WTC11 (cell line): ENCODE results near the gene SDE2. TPM values are rescaled to one million over a fixed set of nuclear protein-coding genes. Genes with fewer than 3 reads are reported as not detected.

Experiments used
- ATAC-seq: fragments of 200-7000 bp; cut with Tn5 transposase; 2 replicates; pipeline ENCODE4 v1.10.0; 2021; ENCODE audit warnings: mild to moderate bottlenecking, moderate library complexity
- CTCF ChIA-PET: fragments of 300-600 bp; sonication (Branson Sonifier 250); formaldehyde crosslinking; loops from one replicate; lab custom pipeline; 2021; ENCODE audit warnings: antibody characterized with exemption; lab: Charles Lee
- POLR2A ChIA-PET: fragments of 350-600 bp; sonication (Branson Sonifier 250); formaldehyde crosslinking; loops from one replicate; lab custom pipeline; 2021; ENCODE audit warnings: antibody characterized with exemption; lab: Charles Lee
- DNase-seq: peaks from one replicate; pipeline ENCODE4 v3.0.0; 2021; ENCODE audit warnings: low spot score
- H3K27ac Mint-ChIP-seq: 2 replicates; pipeline ENCODE4 v1.8.0; 2021; ENCODE audit warnings: mixed read lengths
- H3K27me3 Mint-ChIP-seq: 2 replicates; pipeline ENCODE4 v1.8.0; 2021; ENCODE audit warnings: low read depth, mild to moderate bottlenecking, moderate library complexity, mixed read lengths
- H3K36me3 Mint-ChIP-seq: 2 replicates; pipeline ENCODE4 v1.8.0; 2021; ENCODE audit warnings: mixed read lengths
- H3K4me1 Mint-ChIP-seq: 2 replicates; pipeline ENCODE4 v1.8.0; 2022; ENCODE audit warnings: mixed read lengths
- H3K4me3 Mint-ChIP-seq: 2 replicates; pipeline ENCODE4 v1.8.0; 2021; ENCODE audit warnings: mild to moderate bottlenecking, moderate library complexity, mixed read lengths
- H3K9me3 Mint-ChIP-seq: 2 replicates; pipeline ENCODE4 v1.8.0; 2021; ENCODE audit warnings: mixed read lengths
- E2F5 ChIP-seq: sonication (generic); formaldehyde crosslinking; IDR thresholded peaks from 2 replicates; pipeline ENCODE4 v1.8.1; 2022; ENCODE audit warnings: mild to moderate bottlenecking, moderate library complexity, missing genetic modification reagents
- ELF4 ChIP-seq: sonication (generic); formaldehyde crosslinking; IDR thresholded peaks from 2 replicates; pipeline ENCODE4 v1.8.1; 2022; ENCODE audit warnings: low read depth, mild to moderate bottlenecking, moderate library complexity, missing genetic modification reagents
- EMX1 ChIP-seq: fragments of 250-450 bp; sonication (Bioruptor Pico); IDR thresholded peaks from 2 replicates; pipeline ENCODE4 v1.8.0; 2021; ENCODE audit warnings: mild to moderate bottlenecking
- FOXJ3 ChIP-seq: sonication (generic); formaldehyde crosslinking; IDR thresholded peaks from 2 replicates; pipeline ENCODE4 v1.9.0; 2021; ENCODE audit warnings: missing genetic modification reagents, mild to moderate bottlenecking, borderline replicate concordance
- FOXK1 ChIP-seq: sonication (generic); formaldehyde crosslinking; IDR thresholded peaks from 2 replicates; pipeline ENCODE4 v1.8.0; 2022; ENCODE audit warnings: mild to moderate bottlenecking, moderate library complexity, missing genetic modification reagents
- GTF2I ChIP-seq: fragments of 250-450 bp; sonication (Bioruptor Pico); conservative IDR thresholded peaks from 2 replicates; pipeline ENCODE4 v1.4.0; 2021; ENCODE audit warnings: mild to moderate bottlenecking
- IRF2 ChIP-seq: sonication (generic); formaldehyde crosslinking; IDR thresholded peaks from 2 replicates; pipeline ENCODE4 v1.8.0; 2022; ENCODE audit warnings: low read depth, missing genetic modification reagents, borderline replicate concordance
- JUN ChIP-seq: sonication (generic); formaldehyde crosslinking; IDR thresholded peaks from 2 replicates; pipeline ENCODE4 v1.8.0; 2023; ENCODE audit warnings: mild to moderate bottlenecking, missing genetic modification reagents
- KAT7 ChIP-seq: sonication (generic); formaldehyde crosslinking; IDR thresholded peaks from 2 replicates; pipeline ENCODE4 v1.8.1; 2023; ENCODE audit warnings: missing genetic modification reagents, mild to moderate bottlenecking, borderline replicate concordance
- NFATC4 ChIP-seq: fragments of 250-450 bp; sonication (Bioruptor Pico); IDR thresholded peaks from 2 replicates; pipeline ENCODE4 v1.9.0; 2021; ENCODE audit warnings: mild to moderate bottlenecking
- NFE2L1 ChIP-seq: sonication (generic); formaldehyde crosslinking; IDR thresholded peaks from 2 replicates; pipeline ENCODE4 v1.8.1; 2023; ENCODE audit warnings: missing genetic modification reagents
- OVOL2 ChIP-seq: fragments of 250-450 bp; sonication (Bioruptor Pico); IDR thresholded peaks from 2 replicates; pipeline ENCODE4 v1.9.0; 2021; ENCODE audit warnings: mild to moderate bottlenecking, borderline replicate concordance
- PRRX2 ChIP-seq: fragments of 250-450 bp; sonication (Bioruptor Pico); IDR thresholded peaks from 2 replicates; pipeline ENCODE4 v1.8.0; 2021; ENCODE audit warnings: mild to moderate bottlenecking
- SMAD3 ChIP-seq: sonication (generic); formaldehyde crosslinking; IDR thresholded peaks from 2 replicates; pipeline ENCODE4 v1.8.0; 2022; ENCODE audit warnings: missing genetic modification reagents, mild to moderate bottlenecking, borderline replicate concordance
- TEAD1 ChIP-seq: sonication (generic); formaldehyde crosslinking; IDR thresholded peaks from 2 replicates; pipeline ENCODE4 v1.8.0; 2022; ENCODE audit warnings: mild to moderate bottlenecking, missing genetic modification reagents
- TEAD4 ChIP-seq: sonication (generic); formaldehyde crosslinking; IDR thresholded peaks from 2 replicates; pipeline ENCODE4 v1.8.0; 2022; ENCODE audit warnings: mild to moderate bottlenecking, missing genetic modification reagents
- USF1 ChIP-seq: sonication (generic); formaldehyde crosslinking; IDR thresholded peaks from 2 replicates; pipeline ENCODE4 v1.8.0; 2022; ENCODE audit warnings: mild to moderate bottlenecking, missing genetic modification reagents
- ZBTB43 ChIP-seq: sonication (generic); formaldehyde crosslinking; IDR thresholded peaks from 2 replicates; pipeline ENCODE4 v1.8.1; 2023; ENCODE audit warnings: mild to moderate bottlenecking, missing genetic modification reagents
- ZMAT4 ChIP-seq: fragments of 250-450 bp; sonication (Bioruptor Pico); IDR thresholded peaks from 2 replicates; pipeline ENCODE4 v1.9.0; 2021; ENCODE audit warnings: mild to moderate bottlenecking
- ZNF671 ChIP-seq: fragments of 250-450 bp; sonication (Bioruptor Pico); IDR thresholded peaks from 2 replicates; pipeline ENCODE4 v1.8.0; 2021; ENCODE audit warnings: mild to moderate bottlenecking
- total RNA-seq: library from RNA; stranded (reverse); gene quantifications from 3 replicates; pipeline ENCODE4 v1.2.3, GENCODE V29; 2021
- TF ChIP-seq, protein P1 (sequence below): fragments of 250-450 bp; sonication (Bioruptor Pico); conservative IDR thresholded peaks from 2 replicates; pipeline ENCODE4 v1.9.0; 2021; ENCODE audit warnings: mild to moderate bottlenecking
- TF ChIP-seq, protein P2 (sequence below): sonication (generic); formaldehyde crosslinking; IDR thresholded peaks from 2 replicates; pipeline ENCODE4 v1.8.0; 2023; ENCODE audit warnings: mild to moderate bottlenecking, missing genetic modification reagents
- TF ChIP-seq, protein P3 (sequence below): sonication (generic); formaldehyde crosslinking; IDR thresholded peaks from 2 replicates; pipeline ENCODE4 v1.8.1; 2022; ENCODE audit warnings: missing genetic modification reagents, borderline replicate concordance
- TF ChIP-seq, protein P4 (sequence below): sonication (generic); formaldehyde crosslinking; IDR thresholded peaks from 2 replicates; pipeline ENCODE4 v1.8.1; 2022; ENCODE audit warnings: low read depth, mild to moderate bottlenecking, moderate library complexity, missing genetic modification reagents, borderline replicate concordance

The SDE2 gene
- total RNA-seq, 1 experiment from 2014 or later = 17.2 TPM

GRCh38 chr1:226048886-226049285 is 49.7 kb upstream of the SDE2 start (continued):
- TF ChIP-seq E2F5 (CRISPR knock-in tag) (no peak), NFATC4 (CRISPR knock-in tag) (no peak), EMX1 (no peak), OVOL2 (CRISPR knock-in tag) (no peak), USF1 (CRISPR knock-in tag) (no peak), GTF2I (CRISPR knock-in tag) (no peak), IRF2 (no peak), FOXK1 (CRISPR knock-in tag) (no peak)
- TF ChIP-seq, protein P1, sequence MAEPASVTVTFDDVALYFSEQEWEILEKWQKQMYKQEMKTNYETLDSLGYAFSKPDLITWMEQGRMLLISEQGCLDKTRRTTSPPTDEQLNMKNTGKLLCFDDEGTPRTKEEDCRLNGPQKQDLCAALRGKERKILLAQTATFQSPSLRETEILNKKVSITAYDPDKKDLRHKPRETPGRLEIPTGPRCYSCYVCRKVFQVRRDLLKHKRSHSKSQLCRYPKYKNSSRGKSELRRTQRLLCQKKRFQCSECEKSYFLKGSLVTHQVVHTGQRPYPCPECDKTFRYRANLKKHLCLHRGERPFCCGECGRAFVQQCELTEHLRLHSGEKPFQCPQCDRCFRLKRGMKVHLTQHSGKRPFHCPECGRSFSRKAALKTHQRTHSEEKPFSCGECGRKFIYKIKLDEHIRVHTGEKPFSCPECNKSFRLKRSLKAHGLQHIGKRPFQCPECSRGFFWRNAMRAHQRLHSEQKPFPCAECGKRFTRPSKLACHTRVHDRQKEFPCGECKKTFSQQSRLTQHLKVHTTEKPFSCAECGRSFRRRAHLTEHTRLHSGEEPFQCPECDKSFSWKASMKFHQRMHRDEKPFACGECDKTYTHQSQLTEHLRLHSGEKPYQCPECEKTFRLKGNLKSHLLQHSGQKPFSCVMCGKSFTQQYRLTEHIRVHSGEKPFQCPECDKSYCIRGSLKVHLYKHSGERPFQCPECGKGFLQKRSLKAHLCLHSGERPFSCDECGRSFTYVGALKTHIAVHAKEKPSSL (CRISPR knock-in tag) = no peak
- TF ChIP-seq, protein P2, sequence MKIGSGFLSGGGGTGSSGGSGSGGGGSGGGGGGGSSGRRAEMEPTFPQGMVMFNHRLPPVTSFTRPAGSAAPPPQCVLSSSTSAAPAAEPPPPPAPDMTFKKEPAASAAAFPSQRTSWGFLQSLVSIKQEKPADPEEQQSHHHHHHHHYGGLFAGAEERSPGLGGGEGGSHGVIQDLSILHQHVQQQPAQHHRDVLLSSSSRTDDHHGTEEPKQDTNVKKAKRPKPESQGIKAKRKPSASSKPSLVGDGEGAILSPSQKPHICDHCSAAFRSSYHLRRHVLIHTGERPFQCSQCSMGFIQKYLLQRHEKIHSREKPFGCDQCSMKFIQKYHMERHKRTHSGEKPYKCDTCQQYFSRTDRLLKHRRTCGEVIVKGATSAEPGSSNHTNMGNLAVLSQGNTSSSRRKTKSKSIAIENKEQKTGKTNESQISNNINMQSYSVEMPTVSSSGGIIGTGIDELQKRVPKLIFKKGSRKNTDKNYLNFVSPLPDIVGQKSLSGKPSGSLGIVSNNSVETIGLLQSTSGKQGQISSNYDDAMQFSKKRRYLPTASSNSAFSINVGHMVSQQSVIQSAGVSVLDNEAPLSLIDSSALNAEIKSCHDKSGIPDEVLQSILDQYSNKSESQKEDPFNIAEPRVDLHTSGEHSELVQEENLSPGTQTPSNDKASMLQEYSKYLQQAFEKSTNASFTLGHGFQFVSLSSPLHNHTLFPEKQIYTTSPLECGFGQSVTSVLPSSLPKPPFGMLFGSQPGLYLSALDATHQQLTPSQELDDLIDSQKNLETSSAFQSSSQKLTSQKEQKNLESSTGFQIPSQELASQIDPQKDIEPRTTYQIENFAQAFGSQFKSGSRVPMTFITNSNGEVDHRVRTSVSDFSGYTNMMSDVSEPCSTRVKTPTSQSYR (CRISPR knock-in tag) = no peak
- TF ChIP-seq, protein P3, sequence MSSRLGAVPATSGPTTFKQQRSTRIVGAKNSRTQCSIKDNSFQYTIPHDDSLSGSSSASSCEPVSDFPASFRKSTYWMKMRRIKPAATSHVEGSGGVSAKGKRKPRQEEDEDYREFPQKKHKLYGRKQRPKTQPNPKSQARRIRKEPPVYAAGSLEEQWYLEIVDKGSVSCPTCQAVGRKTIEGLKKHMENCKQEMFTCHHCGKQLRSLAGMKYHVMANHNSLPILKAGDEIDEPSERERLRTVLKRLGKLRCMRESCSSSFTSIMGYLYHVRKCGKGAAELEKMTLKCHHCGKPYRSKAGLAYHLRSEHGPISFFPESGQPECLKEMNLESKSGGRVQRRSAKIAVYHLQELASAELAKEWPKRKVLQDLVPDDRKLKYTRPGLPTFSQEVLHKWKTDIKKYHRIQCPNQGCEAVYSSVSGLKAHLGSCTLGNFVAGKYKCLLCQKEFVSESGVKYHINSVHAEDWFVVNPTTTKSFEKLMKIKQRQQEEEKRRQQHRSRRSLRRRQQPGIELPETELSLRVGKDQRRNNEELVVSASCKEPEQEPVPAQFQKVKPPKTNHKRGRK (CRISPR knock-in tag) = no peak

GRCh38 chr1:226047495-226047894 is 48.4 kb upstream of the SDE2 start:
- POLR2A ChIA-PET = no interaction called here
- no peak overlapping the region for H3K4me3 Mint-ChIP-seq
- H3K27me3 Mint-ChIP-seq = no peaks in the 10 kb centered on the region
- no peak for DNase-seq
- TF ChIP-seq ELF4 = no peak
- TF ChIP-seq TEAD4 (CRISPR knock-in tag) = no peak
- TF ChIP-seq ZMAT4 (CRISPR knock-in tag) = no peak
- no peak for TF ChIP-seq KAT7 (CRISPR knock-in tag)
- TF ChIP-seq ZNF671 = no peak
- TF ChIP-seq SMAD3 (CRISPR knock-in tag) = no peak
- no peak for TF ChIP-seq JUN (CRISPR knock-in tag)
- TF ChIP-seq USF1 (CRISPR knock-in tag) = no peak
- TF ChIP-seq FOXJ3 (CRISPR knock-in tag) = no peak
- no peak for TF ChIP-seq ZBTB43 (CRISPR knock-in tag)
- TF ChIP-seq NFATC4 (CRISPR knock-in tag) = no peak
- TF ChIP-seq, protein P4, sequence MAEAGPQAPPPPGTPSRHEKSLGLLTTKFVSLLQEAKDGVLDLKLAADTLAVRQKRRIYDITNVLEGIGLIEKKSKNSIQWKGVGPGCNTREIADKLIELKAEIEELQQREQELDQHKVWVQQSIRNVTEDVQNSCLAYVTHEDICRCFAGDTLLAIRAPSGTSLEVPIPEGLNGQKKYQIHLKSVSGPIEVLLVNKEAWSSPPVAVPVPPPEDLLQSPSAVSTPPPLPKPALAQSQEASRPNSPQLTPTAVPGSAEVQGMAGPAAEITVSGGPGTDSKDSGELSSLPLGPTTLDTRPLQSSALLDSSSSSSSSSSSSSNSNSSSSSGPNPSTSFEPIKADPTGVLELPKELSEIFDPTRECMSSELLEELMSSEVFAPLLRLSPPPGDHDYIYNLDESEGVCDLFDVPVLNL (CRISPR knock-in tag) = no peak
- no peak for TF ChIP-seq IRF2
- no peak for TF ChIP-seq TEAD1 (CRISPR knock-in tag)
- TF ChIP-seq PRRX2 (CRISPR knock-in tag) = no peak
- no peak for TF ChIP-seq NFE2L1 (CRISPR knock-in tag)
- TF ChIP-seq, all 79 proteins: peak for 0
- Mint-ChIP-seq H3K9me3 (peaks cover 11% of the 10 kb centered on the region), H3K4me1 (no peaks in the 10 kb centered on the region), H3K36me3 (0 out of 2 replicates have a peak, but pooled peaks cover 3% of the 10 kb centered on the region), H3K27ac (no peak overlapping the region)
- CTCF ChIA-PET = no interaction called here
- no peak for ATAC-seq
